Fibroblast of peridontal ligament (primary cell): ENCODE results near the gene PDE3A.
A peak's percentile ranks its signal among the peaks of the same experiment; 100 is the strongest.

ENCODE experiments used
- DNase-seq: peaks from one replicate; pipeline ENCODE4 v3.0.0-alpha.2; 2010; ENCODE audit errors: extremely low read depth

Gene PDE3A

DNA sequence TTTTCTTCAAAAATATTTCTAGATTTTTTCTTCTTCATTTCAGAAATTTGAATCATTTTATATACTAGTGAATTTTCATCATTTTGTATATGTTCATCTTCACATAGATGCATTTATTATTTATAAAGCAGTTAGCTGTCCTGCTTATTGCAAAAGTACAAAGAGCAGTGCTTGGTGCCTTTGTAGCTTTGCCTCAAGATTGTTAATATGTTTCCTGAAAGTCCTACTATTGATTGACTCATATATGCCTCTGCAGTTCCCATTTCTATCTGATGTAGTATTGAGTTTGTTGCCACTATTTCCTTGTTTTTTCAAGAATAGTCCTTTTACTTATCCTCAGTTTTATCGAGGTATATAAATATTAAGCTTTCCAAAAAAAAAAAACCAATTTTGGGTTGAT lies 89.7 kb downstream of the PDE3A start:
- DNase-seq: no peak

DNA sequence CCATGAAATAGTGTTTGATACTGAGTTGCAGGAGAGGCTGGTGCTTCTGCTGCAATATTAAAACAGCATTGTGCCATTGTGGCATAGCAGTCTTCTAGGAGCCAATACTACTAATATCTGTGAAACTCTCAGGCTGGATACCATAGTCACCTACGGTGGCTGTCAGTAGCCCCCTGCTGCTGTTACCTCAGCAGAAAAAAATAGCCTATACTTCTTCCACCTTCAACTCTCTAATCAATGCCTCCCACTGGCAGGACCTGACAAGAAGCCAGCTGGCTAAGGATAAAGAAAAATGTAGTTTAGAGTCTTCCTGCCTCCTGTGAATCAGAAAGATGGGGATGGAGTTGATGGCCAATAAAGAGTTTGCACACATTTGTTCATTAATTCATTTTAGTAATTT lies 91.6 kb downstream of the PDE3A start:
- DNase-seq: no peak

DNA sequence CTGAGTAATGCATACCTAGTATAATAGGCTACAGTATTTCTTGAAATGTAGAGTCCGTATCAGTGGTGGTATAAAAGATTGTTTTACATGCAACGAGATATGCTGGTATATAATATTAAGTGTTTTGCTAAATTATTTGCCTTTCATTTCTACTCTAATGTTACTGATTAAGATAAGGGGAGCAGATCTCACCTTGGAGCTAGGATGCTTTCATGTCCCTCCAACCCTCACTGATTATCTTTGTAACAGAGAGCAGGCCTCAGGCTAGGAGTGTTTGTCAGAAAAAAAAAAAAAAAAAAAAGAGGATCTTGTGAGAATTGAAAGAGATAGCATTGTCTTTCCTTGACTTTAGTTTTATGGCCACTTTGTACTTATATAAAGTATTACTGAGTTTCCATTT lies 92.6 kb downstream of the PDE3A start:
- DNase-seq: no peak

DNA sequence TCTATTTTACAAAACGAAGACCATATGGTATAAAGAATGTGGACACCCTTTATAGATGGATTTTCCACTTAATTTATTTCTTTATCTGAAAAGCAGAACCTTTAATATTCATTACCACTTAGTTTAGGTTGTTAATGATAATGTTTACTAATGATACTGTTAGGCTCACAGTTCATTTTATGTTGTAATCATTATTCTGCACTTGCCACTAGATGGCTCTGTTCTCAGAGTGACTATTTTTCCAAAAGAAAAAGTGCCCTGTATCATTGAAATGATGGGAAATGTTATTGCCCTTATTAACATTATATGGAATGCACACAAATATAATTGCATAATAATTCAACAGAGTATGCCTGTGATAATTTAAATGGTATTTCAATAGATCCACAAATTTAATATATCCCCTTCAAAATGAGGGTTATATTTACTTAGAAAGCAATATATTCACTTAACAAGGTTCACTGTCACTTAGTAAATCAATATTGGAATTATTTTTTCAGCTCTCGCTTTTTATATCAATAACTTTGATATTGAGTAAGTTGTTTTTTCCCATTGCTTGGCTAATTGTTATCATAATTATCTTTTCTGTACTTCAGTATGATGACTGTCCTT lies 95.7 kb downstream of the PDE3A start:
- peak; percentile 52 for DNase-seq

DNA sequence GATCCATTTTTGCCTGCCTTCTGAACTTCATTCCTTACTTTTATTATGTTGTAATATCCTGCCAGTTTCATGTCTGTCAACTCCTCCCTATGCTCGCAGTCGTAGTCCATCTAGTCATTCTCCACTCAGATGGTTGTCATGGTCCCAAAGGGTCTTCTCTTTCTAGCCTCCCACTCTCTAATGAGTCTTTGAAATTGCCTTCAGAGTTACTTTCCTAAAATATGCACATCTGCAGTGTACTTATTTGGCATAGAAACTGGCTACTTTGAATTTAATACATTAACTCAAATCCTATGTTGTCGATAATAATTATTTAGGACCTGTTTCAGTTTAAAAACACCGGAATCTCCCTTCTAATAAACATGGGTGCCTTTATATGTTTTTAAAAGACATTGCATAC lies 101.0 kb downstream of the PDE3A start:
- no peak for DNase-seq

DNA sequence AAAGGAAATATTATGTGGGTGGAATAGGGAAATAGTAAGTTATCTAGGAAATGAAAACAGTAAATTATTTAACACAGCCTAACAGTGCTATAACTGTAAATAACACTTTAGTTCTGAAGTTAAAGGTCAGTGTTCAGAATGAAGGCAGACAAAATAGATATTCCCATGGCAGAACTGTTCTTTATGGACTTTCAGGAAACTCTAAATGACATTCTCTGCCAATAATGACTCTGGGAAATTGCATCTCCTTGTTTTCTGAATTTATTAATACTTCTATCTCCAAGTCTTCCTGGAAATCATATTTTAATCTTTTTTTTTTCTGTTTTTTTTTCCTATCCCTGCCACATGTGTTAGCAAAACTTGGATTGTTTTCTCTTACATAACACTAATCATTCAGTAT lies 101.4 kb downstream of the PDE3A start:
- no peak for DNase-seq

DNA sequence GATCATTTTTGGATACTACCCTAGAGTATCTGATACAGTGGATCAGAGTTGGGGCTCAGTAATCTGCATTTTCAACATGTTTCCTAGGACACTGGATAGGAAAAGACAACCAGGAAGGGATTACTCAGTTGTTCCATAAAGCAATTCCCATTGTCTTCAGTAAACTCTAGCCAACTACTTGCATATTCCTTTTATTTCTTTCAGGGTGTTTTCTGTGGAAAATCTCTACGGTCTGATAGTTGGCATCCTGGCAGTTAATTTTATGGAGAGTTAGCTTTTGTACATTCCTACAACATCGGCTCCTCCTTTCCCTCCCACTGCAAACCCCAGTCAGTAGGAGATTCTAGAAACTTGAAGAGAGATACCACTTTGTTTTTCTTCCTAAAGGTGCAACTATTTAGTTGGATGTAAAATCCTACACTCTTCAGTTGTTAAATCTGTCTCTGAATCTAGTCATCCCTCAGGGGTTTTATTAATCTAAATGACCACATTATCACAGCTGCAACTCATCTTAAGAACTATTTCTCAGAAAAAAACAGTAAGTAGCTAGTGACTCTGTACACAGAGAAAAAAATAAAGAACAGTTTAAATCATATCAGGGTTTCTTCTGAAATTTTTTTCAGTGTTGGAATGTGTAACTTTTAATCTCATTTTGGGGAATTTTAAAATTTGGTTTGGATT lies 103.9 kb downstream of the PDE3A start:
- DNase-seq: no peak

DNA sequence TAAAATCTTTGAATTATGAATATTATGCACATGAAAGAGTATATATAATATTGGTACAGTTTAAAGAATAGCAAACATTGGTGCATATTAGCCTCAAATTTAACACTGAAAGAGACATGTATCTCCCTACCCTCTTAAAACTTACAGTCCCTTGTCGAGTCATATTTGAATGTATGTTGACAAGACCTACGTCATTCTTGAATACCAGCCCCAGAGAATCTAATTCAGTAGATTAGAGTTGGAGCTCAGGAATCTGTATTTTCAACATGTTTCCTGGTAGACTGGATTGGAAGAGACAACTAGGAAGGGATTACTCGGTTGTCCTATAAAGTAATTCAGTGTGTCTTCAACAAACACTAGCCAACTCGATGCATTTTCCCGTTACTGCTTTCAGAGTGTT lies 104.8 kb downstream of the PDE3A start:
- no peak for DNase-seq

DNA sequence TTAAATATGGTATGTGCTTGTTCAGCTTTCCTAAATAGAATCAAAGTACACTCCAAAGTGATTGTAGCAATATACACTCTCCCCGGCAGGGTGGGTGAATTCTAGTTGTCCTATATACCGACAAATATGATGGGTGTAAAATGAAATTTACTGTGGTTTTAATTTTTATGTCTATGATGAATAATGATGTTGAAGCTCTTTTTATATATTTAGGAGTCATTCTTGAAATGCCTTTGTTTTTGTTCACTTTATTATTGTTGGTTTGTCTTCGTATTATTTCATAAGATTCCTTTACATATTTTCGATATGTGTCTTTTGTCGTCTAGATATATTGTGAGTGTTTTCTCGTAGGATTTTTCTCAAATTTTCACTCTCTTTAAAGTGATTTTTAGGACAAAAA lies 105.7 kb downstream of the PDE3A start:
- DNase-seq: no peak

DNA sequence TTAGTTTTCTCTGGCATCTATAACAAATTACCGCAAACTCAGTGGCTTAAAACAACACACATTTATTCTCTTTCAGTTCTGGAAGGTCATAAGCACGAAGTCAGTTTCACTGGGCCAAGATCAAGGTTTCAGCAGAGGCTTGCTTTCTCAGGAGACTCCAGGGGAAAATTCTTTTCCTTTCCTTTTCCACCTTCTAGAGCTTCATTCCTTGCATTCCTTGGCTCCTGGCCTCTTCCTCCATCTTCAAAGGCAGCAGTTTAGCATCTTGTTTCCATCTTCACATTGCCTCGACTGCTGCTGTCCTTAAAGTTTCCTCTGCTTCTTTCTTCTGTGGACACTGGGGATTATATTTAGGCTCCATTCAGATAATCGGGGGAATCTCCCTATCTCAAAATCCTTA lies 106.1 kb downstream of the PDE3A start:
- no peak for DNase-seq

DNA sequence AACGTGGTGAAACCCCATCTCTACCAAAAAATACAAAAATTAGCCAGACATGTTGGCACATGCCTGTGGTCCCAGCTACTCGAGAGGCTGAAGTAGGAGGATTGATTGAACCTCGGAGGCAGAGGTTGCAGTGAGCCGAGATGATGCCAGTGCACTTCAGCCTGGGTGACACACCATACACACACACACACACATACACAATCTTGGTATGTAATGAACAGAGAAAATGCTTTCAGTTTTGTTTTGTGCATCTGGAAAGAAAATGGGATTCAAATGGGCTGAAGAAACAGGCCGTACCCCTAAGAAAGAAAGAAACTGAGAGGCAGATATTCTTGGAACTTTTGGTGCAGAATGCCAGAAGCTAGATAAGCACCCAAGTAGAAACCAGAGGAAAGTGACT lies 107.2 kb downstream of the PDE3A start:
- peak; percentile 54 for DNase-seq

DNA sequence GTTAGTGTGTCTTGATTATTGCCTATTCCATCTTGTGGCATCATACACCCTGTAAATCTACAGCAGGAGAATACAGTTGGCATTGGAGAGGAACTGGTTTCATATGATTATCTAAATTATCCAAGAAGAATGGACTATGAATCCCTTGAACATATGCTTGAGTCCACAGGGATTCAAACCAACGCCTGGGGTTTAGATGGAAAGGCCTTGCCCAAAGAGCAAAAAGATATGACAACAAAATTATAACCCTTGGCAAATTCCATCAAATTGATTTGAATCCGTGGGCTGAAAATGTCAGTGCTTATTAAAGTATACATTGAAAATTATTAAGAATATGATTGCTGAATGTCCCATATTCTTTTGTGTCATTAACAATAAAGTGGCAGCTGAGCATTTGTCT lies 108.2 kb downstream of the PDE3A start:
- no peak for DNase-seq

DNA sequence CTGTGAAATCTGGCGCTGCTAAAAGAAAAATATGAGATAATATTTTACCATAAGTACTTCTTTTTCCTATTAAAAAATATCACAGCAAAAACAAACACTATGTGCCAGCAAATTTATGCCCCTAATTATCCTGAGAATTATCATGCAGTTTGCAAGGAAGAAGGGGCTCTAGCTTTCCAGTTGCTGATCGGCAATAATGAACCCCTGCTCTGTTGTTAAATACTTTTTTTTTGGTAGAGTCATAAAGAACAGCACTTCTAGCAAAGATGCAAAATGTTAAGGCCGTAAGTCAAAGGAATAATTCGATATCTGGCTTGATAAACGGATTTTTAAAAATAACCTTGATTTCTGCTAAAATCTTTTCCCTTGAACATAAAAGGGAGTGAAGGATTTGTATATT lies 108.9 kb downstream of the PDE3A start:
- DNase-seq: no peak

DNA sequence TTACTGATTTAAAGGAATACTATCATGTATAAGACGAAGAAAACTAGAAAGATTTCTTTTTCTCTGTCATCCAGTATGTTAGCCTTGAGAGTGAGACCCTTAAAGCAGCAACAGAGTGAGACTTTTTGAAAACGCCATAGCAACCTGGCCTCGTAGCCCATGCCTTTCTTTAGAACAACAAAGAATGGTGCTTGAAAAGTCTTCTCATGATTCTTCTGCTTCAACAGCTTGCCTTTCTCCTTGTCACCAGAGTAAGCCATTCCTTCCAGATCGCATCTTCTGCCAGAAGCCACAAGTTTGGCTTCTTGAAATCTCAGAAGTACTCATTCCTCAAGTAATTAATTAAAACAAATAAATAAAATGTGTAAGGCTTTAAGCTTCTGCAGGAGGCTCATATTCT lies 109.3 kb downstream of the PDE3A start:
- DNase-seq: no peak

DNA sequence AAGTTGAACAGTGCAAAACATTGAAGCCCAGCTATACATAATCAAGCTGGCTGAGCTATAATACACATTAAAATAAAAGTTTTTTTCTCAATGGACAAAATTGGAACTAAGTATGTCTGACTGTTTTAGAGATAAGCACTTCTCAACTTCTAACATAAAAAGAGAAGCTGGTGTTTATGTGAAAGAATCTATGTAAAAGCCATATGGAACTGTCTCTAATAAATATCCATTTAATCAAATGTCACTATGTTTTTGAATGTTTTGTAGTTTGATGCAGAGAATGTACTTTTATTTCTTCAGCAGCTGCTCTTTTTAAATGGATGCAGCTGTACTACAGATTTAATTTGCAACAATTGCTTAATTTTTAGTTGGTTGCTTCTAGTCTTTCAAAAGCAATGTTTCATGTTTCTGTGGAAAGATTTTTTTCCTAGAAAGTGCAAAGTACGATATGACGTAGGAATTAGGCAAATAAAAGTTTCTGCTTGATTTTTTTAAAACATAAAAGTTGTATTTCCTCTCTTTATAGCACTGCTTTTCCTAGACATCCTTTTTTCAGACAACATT lies 114.2 kb downstream of the PDE3A start:
- peak; percentile 47 for DNase-seq

DNA sequence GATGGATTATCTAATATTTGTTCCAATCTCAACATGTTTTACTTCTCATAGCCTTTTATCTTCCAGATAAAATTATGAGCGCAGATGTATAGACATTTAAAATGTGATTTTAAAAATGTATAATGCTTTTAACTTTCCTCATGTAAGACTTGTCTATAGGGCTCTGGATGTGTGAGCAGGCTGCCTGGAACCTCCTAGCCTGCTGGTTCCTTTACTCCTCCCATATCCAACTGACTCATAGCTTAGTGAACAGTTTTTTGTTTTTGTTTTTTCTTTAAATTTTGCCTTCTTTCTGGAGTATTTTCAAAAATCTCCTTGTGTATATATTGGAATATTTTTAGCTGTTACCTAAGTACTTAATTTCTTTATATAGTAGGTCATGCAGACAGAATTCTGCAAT lies 115.4 kb downstream of the PDE3A start:
- DNase-seq: peak; percentile 46

DNA sequence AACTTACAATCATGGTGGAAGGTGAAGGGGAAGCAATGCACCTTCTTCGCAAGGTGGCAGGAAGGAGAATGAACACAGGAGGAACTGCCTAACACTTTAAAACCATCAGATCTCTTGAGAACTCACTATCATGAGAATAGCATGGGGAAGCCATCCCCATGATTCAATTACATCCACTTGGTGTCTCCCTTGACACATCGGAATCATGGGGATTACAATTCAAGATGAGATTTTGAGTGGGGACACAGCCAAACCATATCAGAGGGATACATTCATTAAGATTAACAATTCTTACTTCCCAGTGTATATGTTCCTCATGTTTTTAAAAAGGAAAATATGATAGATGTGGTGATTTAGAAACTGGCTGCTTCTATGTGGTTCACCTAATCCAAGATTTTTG lies 117.9 kb downstream of the PDE3A start:
- peak; percentile 75 for DNase-seq

DNA sequence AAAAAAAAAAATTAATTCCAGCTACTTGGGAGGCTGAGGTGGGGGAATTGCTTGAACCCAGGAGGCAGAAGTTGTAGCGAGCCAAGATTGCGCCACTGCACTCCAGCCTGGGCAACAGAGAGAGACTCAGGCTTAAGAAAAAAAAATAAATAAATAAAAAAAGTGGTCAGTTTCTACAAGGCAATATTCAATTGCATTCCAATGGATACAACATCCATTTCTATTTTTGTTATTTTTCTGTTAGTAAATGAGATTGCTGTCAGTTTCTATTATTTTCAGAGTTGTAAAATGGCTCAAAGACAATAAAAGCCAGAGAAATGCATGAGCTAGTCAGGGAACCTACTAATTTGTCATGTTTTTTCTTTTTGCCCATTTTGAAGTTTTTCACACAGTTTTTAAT lies 119.2 kb downstream of the PDE3A start:
- DNase-seq: peak; percentile 74

DNA sequence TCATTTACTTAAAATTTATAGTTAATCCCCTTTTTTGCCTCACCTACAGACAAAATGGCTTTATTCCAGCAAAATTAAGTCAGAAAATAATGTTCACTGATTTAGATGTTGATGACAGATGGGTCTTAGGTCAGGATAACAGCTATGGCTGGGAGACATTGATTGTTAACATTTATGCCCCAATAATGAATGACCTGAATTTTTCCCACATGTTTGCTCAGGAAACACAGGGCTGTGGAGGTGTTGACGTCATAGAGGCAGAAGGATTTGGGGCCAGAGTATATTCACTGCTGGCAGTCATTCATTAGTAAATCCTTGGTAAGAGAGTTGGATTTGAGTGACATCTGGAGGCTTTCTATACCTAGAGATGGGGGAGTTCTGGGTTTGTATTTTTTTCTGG lies 121.3 kb downstream of the PDE3A start:
- no peak for DNase-seq

DNA sequence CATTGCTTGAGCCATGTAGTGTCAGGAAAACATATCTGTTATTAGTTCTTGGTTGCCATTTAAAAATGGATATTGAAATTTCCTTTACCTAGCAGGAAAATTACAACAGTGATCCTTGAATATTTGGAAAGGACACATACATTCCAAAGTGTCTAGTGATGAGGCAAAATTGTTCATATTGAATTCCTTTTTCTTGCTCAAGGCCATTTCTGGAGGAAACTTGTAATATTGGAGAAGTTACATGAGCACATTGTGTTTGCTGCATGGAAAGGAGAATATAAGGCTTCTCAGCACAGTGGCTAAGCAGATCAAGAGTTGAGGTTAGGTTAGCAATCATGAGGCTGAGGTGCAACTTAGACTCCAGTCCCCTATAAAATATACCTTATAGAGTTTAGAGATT lies 121.9 kb downstream of the PDE3A start:
- DNase-seq: peak; percentile 31

DNA sequence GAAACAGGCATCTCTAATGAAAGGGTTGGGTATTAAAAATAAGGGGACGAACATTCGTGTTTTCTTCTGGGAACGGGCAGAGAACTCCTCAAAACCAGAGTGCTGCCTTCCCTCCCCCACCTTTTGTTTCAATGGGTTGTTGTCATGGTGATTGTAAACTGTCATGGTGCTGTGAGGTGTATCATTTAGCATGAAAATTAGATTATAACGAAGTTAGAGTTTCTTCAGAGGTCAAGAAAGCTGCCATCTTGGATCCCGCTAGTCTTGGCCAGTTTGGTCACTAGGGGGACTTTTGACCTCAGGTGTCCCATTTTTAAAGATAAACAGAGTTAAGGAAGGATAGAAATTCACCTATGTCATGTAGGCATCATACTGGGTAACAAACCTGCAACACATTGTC lies 123.0 kb downstream of the PDE3A start:
- no peak for DNase-seq

DNA sequence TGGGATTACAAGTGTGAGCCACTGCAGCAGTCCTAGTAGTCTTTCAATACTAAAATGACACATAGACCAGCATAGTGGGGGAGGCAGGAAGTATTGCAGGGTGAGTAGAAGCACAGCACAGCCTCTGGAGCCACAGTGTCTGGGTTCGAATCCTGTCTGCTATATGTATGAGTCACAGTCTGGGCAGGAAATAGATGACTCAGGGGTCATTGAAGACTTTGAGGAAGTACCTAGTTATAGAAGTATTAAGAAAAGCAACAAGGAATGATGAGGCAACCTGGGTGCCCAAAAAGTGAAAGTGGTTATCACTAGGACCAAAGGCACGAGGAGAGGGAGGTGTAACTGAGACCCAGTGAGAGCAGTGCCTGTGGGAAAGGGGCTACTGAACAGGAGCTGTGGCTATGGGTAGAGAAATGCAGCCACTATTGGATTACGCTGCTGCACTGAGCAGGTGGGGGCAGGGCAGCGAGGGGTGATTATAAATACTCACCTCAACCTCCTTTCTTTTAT lies 124.0 kb downstream of the PDE3A start:
- DNase-seq: no peak

DNA sequence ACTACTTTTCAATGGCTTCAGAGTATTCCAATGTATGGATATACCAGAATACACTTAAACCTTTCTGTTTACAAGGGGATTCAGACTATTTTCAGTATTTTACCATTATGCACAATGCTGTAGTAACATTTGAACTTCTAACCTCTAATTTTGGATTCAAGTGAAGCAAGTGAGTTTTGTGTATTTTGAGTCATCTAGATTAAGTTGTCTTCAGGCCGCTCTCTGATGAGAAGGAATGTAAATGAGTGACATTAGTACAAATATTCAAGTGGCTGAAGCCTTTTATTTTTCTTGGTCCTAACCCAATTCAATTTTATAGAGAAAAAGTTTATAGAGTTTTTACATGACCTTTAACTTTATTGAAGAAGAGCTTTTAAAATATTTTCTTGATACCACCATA lies 125.6 kb downstream of the PDE3A start:
- peak; percentile 46 for DNase-seq
